Epithelial cell of proximal tubule (primary cell): ENCODE data around the gene CELF4. TPM values are rescaled to one million over a fixed set of nuclear protein-coding genes. Genes with fewer than 3 reads are reported as not detected.

Experiments
- DNase-seq: peaks from one replicate; pipeline ENCODE4 v3.0.0-alpha.2; 2011; ENCODE audit warnings: low read depth
- H3K4me3 ChIP-seq: 2 replicates; pipeline ENCODE4 v1.5.1; 2011; ENCODE audit warnings: low read depth, mild to moderate bottlenecking, low read length
- CTCF ChIP-seq: conservative IDR thresholded peaks from 2 replicates; pipeline ENCODE4 v1.5.1; 2012; ENCODE audit warnings: low read depth, mild to moderate bottlenecking, low read length
- total RNA-seq: library from RNA; depleted of rRNA; stranded (reverse); fragments of >200 nt; gene quantifications from 2 replicates; pipeline ENCODE4 v1.2.3, GENCODE V29; 2015

Gene CELF4
- total RNA-seq, 1 donor from 2014 or later = not detected

GRCh38 chr18:37457341-37457740 lies 108.3 kb downstream of the CELF4 start:
- no peak for TF ChIP-seq CTCF
- no peak for DNase-seq
- no peak overlapping the region for H3K4me3 ChIP-seq

GRCh38 chr18:37456873-37457272 lies 108.7 kb downstream of the CELF4 start:
- H3K4me3 ChIP-seq = no peak overlapping the region
- no peak for TF ChIP-seq CTCF
- no peak for DNase-seq

GRCh38 chr18:37456395-37456794 lies 109.2 kb downstream of the CELF4 start:
- no peak overlapping the region for H3K4me3 ChIP-seq
- TF ChIP-seq CTCF = no peak
- DNase-seq = no peak

- no peak for DNase-seq
- no peak overlapping the region for H3K4me3 ChIP-seq
- no peak for TF ChIP-seq CTCF
Observed at GRCh38 chr18:37453752-37454151, 111.8 kb downstream of the CELF4 start.

- TF ChIP-seq CTCF = no peak
- DNase-seq = no peak
- H3K4me3 ChIP-seq = no peak overlapping the region
Observed at GRCh38 chr18:37452682-37453385, 112.8 kb downstream of the CELF4 start.

- no peak for DNase-seq
- no peak for TF ChIP-seq CTCF
- H3K4me3 ChIP-seq = no peak overlapping the region
Observed at GRCh38 chr18:37452015-37452414, 113.6 kb downstream of the CELF4 start.

GRCh38 chr18:37451239-37451825 lies 114.3 kb downstream of the CELF4 start:
- TF ChIP-seq CTCF = no peak
- DNase-seq = no peak
- H3K4me3 ChIP-seq = no peak overlapping the region
